IMR-90 (cell line): ENCODE measurements around the gene CHST14. TPM values are rescaled to one million over a fixed set of nuclear protein-coding genes. Genes with fewer than 3 reads are reported as not detected.

ENCODE experiments used
- ATAC-seq: fragments of 200-7000 bp; cut with Tn5 transposase; 2 replicates; pipeline ENCODE4 v1.9.1; 2020; ENCODE audit warnings: low read depth, mild to moderate bottlenecking, moderate library complexity
- BruUV-seq: library from RNA; stranded (reverse); fragments of 400-500 nt; replicated peaks from 2 replicates; lab custom pipeline; 2021; lab: Mats Ljungman, UMichigan
- CTCF ChIA-PET: fragments of 300-600 bp; formaldehyde crosslinking; extraction: SDS; loops from one replicate; lab custom pipeline; 2021; ENCODE audit warnings: antibody characterized with exemption; lab: Yijun Ruan, JAX
- POLR2A ChIA-PET: fragments of 300-600 bp; sonication (Branson Sonifier 250); formaldehyde crosslinking; loops from one replicate; lab custom pipeline; 2022; ENCODE audit warnings: antibody characterized with exemption; ENCODE audit not compliant: unreplicated experiment; lab: Charles Lee
- DNase-seq: peaks from one replicate; pipeline ENCODE4 v3.0.0; 2013
- H2AFZ ChIP-seq: replicated peaks from 2 replicates; pipeline ENCODE3; 2013; ENCODE audit warnings: low read length, mild to moderate bottlenecking; ENCODE audit not compliant: poor library complexity
- H2AK5ac ChIP-seq: 2 replicates; pipeline ENCODE4 v1.6.1; 2013; ENCODE audit warnings: low read depth, low read length, inconsistent platforms
- H2AK9ac ChIP-seq: replicated peaks from 2 replicates; pipeline ENCODE3; 2013; ENCODE audit warnings: mild to moderate bottlenecking, low read depth, low read length, moderate library complexity; ENCODE audit not compliant: poor library complexity
- H2BK120ac ChIP-seq: 2 replicates; pipeline ENCODE4 v1.6.1; 2013; ENCODE audit warnings: low read depth, low read length, inconsistent platforms
- H2BK15ac ChIP-seq: 3 replicates; pipeline ENCODE4 v1.6.1; 2013; ENCODE audit warnings: low read depth, low read length, inconsistent platforms
- H2BK20ac ChIP-seq: 2 replicates; pipeline ENCODE4 v1.6.1; 2013; ENCODE audit warnings: low read depth, mild to moderate bottlenecking, inconsistent platforms, low read length, moderate library complexity
- H2BK5ac ChIP-seq: 2 replicates; pipeline ENCODE4 v1.6.1; 2013; ENCODE audit warnings: mild to moderate bottlenecking, low read depth, low read length, inconsistent platforms; ENCODE audit not compliant: poor library complexity, severe bottlenecking
- H3K14ac ChIP-seq: replicated peaks from 2 replicates; pipeline ENCODE4 v1.6.1; 2013; ENCODE audit warnings: low read depth, low read length, inconsistent platforms
- H3K18ac ChIP-seq: 2 replicates; pipeline ENCODE4 v1.6.1; 2013; ENCODE audit warnings: low read depth, low read length, control low read depth
- H3K23ac ChIP-seq: 2 replicates; pipeline ENCODE4 v1.6.1; 2013; ENCODE audit warnings: low read depth, low read length, inconsistent platforms
- H3K27ac ChIP-seq: 2 replicates; pipeline ENCODE4 v1.5.1; 2013; ENCODE audit warnings: mild to moderate bottlenecking, control low read depth, low read length; ENCODE audit not compliant: insufficient read depth
- H3K27me3 ChIP-seq: 2 replicates; pipeline ENCODE4 v1.6.1; 2013; ENCODE audit warnings: low read length; ENCODE audit not compliant: control insufficient read depth, insufficient read depth
- H3K36me3 ChIP-seq: 2 replicates; pipeline ENCODE4 v1.6.1; 2013; ENCODE audit warnings: low read length, mixed read lengths; ENCODE audit not compliant: control insufficient read depth, insufficient read depth
- H3K4ac ChIP-seq: 2 replicates; pipeline ENCODE4 v1.6.1; 2013; ENCODE audit warnings: low read depth, low read length, inconsistent platforms
- H3K4me1 ChIP-seq: 2 replicates; pipeline ENCODE4 v1.6.1; 2013; ENCODE audit warnings: low read length, mixed read lengths; ENCODE audit not compliant: control insufficient read depth, insufficient read depth
- H3K4me2 ChIP-seq: 2 replicates; pipeline ENCODE4 v1.6.1; 2013; ENCODE audit warnings: low read depth, mild to moderate bottlenecking, control low read depth, low read length, moderate library complexity
- H3K4me3 ChIP-seq: 2 replicates; pipeline ENCODE4 v1.5.1; 2013; ENCODE audit warnings: low read depth, mild to moderate bottlenecking, control low read depth, low read length, moderate library complexity; ENCODE audit not compliant: insufficient read depth
- H3K56ac ChIP-seq: 2 replicates; pipeline ENCODE4 v1.6.1; 2013; ENCODE audit warnings: low read length, inconsistent platforms; ENCODE audit not compliant: insufficient read depth; ENCODE audit errors: extremely low read depth
- H3K79me1 ChIP-seq, 2 experiments: 2 replicates each; pipeline ENCODE4 v1.6.1; 2013; ENCODE audit warnings: low read length in 2 of 2, inconsistent platforms in 1 of 2, low read depth in 1 of 2
- H3K9ac ChIP-seq: 2 replicates; pipeline ENCODE4 v1.6.1; 2013; ENCODE audit warnings: low read depth, low read length, control low read depth
- H3K9me1 ChIP-seq: 2 replicates; pipeline ENCODE4 v1.6.1; 2013; ENCODE audit warnings: low read length, inconsistent platforms; ENCODE audit not compliant: insufficient read depth
- H3K9me3 ChIP-seq: 2 replicates; pipeline ENCODE4 v1.6.1; 2013; ENCODE audit warnings: low read length; ENCODE audit not compliant: control insufficient read depth, insufficient read depth
- H4K20me1 ChIP-seq: 2 replicates; pipeline ENCODE4 v1.6.1; 2013; ENCODE audit warnings: low read length, inconsistent platforms; ENCODE audit not compliant: insufficient read depth
- H4K5ac ChIP-seq: 2 replicates; pipeline ENCODE4 v1.6.1; 2013; ENCODE audit warnings: mild to moderate bottlenecking, low read depth, low read length, control low read depth
- H4K8ac ChIP-seq, 2 experiments: 2 replicates each; pipeline ENCODE4 v1.6.1; 2013; ENCODE audit warnings: low read depth in 2 of 2, low read length in 2 of 2, control low read depth in 1 of 2, inconsistent platforms in 1 of 2
- H4K91ac ChIP-seq: 2 replicates; pipeline ENCODE4 v1.6.1; 2013; ENCODE audit warnings: low read depth, low read length, inconsistent platforms; ENCODE audit not compliant: insufficient read depth
- CHD1 ChIP-seq: IDR thresholded peaks from 2 replicates; pipeline ENCODE4 v1.6.1; 2012; ENCODE audit warnings: low read depth, low read length, improper control_type of control experiment
- FOS ChIP-seq: fragments of 150-350 bp; IDR thresholded peaks from 2 replicates; pipeline ENCODE4 v1.6.1; 2016; ENCODE audit warnings: low read depth, low read length
- MAFK ChIP-seq: IDR thresholded peaks from 2 replicates; pipeline ENCODE4 v1.6.1; 2012; ENCODE audit warnings: low read depth, low read length, improper control_type of control experiment
- WGBS, 2 experiments: methylation state at CpG; one replicate each; pipeline versions ENCODE4 v1.1.5 to v1.1.7; 2013; ENCODE audit warnings: missing lambda C conversion rate in 2 of 2; ENCODE audit not compliant: insufficient read length in 1 of 2; ENCODE audit errors: extremely low coverage in 2 of 2; 5-methylcytosine and 5-hydroxymethylcytosine counted together
- dilution Hi-C: fragments of 300-500 bp; cut with HindIII; formaldehyde crosslinking; loops from one replicate; pipeline ENCODE4 v1.14.3; 2018; ENCODE audit warnings: low sequenced_read_pairs; ENCODE audit not compliant: unreplicated experiment
- in situ Hi-C: fragments of 300-500 bp; cut with MboI; formaldehyde crosslinking; loops from 3 replicates; pipeline ENCODE4 v1.14.3; 2019; ENCODE audit warnings: low sequenced_read_pairs, inconsistent platforms, mixed read lengths
- intact Hi-C: fragments of 100-400 bp; cut with micrococcal nuclease; formaldehyde crosslinking; loops from 2 replicates; pipeline ENCODE4 v1.10.0; 2022
- polyA plus RNA-seq, 3 experiments: library from polyadenylated mRNA; depleted of rRNA; stranded (reverse); fragments of >200 nt; gene quantifications; 2 replicates each; pipeline ENCODE4 v1.2.3, GENCODE V29; 2012; ENCODE audit warnings: low replicate concordance in 1 of 3
- total RNA-seq: library from RNA; depleted of rRNA; stranded (reverse); fragments of >200 nt; gene quantifications from 2 replicates; pipeline ENCODE4 v1.2.3, GENCODE V29; 2012

Gene CHST14
- total and polyA plus RNA-seq, 2 of the 4 experiments (the other 2 are of a cell fraction): 3.8 to 19.5 TPM

DNA sequence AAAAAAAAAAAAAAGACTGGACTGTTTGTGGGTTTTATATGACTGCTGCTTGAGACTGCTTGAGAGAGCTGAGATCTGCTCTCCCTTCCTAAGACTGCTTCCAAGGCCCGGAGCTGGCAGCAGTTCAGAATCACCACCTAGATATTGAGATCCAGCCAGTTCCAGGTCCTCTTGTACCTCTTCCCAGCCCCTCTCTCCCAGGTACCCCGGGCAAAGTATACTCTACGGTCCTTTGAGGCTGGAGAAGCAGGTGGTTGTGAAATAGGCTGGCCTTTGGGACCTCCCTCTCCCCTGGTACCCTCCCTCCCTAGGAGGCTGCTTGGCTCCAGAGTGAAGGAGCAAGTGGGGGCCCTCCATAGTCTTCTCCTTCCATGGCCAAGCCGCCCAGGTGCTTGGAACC is 42.6 kb upstream of the CHST14 start:
- Histone ChIP-seq H2BK20ac (no peak overlapping the region), H2AK9ac (no peak overlapping the region), H3K27me3 (peaks cover 43% of the 10 kb centered on the region), H4K20me1 (no peaks in the 10 kb centered on the region), H2BK5ac (no peak overlapping the region), H3K9me3 (no peaks in the 10 kb centered on the region), H4K91ac (no peak overlapping the region), H3K18ac (no peak overlapping the region), H3K4ac (no peak overlapping the region), H3K36me3 (no peaks in the 10 kb centered on the region; the same call in 1 of the 2 replicates), H3K23ac (no peak overlapping the region), H4K8ac (no peak overlapping the region), H3K9ac (no peak overlapping the region), H2BK120ac (no peak overlapping the region), H2AFZ (no peak overlapping the region), H3K4me2 (no peak overlapping the region), H3K56ac (no peak overlapping the region), H3K14ac (no peak overlapping the region), H3K79me1 (no peaks in the 10 kb centered on the region), H3K27ac (no peak overlapping the region), H2AK5ac (no peak overlapping the region), H4K5ac (no peak overlapping the region), H2BK15ac (no peak overlapping the region), H3K4me3 (no peak overlapping the region), H3K4me1 (no peaks in the 10 kb centered on the region; the same call in 1 of the 2 replicates), H3K9me1 (no peaks in the 10 kb centered on the region)
- DNase-seq: no peak
- no CpG with 5 or more reads among the region's 4 CpGs for WGBS, 2 experiments
- dilution Hi-C loops: no loop called here
- POLR2A ChIA-PET: no interaction called here
- ATAC-seq: no peak
- in situ Hi-C loops: loop anchor here (5.0 to 10.0 kb wide), 3 partner anchors 151 to 383 kb away; no protein-coding TSS in a partner anchor
- BruUV-seq: no TSS peak
- intact Hi-C loops: no loop called here
- TF ChIP-seq MAFK (no peak), FOS (no peak), CHD1 (no peak)
- CTCF ChIA-PET: interaction anchor here (0.6 kb wide), 1 partner anchor 8 kb away, joined by 3 read pairs; no protein-coding TSS in a partner anchor
